ENCODE results near the gene RASAL2.

RASAL2 gene

DNA sequence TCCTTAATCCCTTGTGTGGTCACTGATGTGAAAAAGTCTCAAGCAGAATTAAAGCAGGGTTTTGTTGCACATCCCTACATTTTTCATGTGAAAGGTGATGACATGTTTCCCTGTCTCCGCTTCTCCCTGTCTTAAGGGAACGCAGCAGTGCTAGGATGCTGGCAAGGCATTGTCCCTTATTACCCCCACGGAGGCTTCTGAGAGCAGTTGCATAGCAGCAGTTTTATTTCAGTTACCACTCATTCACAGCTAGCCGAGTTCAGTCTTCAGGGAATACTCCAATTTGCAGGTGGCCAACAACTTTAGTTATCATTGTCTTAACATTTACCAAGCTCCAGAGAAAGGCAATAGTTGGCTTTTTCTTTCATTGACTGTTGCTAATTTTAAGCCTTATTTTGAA, 313.8 kb downstream of the RASAL2 start:
- DNase-seq: no peak

GRCh38 chr1:178408871-178409270, 315.0 kb downstream of the RASAL2 start:
- DNase-seq: no peak

DNA sequence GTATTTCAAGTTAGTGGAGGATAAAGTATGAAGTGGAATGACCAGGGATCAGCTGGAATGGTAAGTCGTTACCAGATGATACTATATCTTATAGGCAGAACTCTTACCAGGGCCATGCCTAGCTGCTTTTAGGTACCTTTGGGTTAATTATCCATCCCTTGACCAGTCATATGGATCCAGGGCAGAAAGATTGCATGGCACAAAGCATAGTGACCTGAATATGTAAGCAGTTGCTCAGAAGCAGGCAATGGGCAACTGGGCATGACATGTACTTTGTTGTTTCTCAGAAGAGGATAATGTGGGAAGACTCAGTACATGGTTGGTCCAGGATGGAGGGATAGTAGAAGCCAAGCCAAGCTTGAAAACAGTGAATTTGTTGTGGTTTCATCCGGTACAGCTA, 315.6 kb downstream of the RASAL2 start:
- DNase-seq: no peak

DNA sequence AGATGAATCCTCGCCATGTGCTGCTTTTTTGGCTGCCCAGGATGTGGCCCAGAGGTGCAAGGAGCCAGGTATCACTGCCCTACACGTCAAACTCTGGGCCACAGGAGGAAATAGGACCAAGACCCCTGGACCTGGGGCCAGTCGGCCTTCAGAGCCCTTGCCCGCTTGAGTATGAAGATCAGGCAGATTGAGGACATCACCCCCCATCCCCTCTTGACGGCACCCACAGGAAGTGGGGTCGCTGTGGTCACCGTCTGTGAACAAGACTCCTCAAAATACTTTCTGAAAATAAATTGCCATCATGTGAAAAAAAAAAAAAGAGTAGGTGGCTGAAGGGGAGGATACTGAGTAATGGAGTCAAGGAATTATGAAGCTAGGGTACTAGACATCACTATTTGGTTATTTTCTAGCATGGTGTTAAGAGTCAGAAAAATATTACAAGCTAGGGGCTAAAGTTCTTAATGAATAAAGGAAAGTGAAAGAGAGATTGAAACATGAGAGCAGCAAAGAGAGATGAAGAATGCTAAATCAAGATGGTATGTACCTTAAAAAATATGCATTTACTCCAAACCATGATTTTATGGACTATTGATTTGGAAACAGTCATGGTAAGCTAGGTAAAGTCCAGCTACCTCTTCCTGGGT, 318.0 kb downstream of the RASAL2 start:
- DNase-seq: no peak

DNA sequence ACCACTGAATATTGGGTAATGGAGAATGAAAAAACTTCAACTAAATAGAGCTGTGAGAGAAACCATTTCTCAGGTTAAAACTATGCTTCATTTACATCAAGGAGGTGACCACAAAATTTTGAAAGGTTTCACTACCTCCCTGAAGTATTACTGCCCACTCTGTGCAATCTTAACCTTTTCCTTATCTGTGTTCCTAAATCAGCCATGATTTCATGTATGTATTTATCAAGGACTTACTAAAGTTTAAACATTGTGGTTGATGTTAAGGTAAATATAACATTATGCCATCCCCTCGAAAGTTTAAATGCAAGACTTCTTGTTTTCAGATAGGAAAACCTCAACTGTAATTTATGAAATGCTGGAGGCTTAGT, 318.5 kb downstream of the RASAL2 start:
- DNase-seq: no peak

DNA sequence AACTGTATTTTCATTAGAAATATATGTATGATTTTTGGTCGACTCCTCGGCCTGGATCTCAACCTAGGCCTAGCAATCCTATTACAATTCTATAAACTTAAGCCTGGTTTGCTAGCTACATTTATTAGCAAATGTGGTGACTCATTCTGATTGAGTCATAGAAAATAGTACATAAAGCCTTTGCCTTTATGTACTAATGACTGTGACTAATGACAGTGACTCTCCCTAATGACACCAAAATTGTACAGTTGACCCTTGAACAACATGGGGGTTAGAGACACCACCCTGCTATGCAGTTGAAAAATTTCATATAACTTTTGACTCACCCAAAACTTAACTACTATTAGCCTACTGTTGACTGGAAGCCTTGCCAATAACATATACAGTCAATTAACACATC, 324.0 kb downstream of the RASAL2 start:
- DNase-seq: no peak

- DNase-seq: no peak
Measured at GRCh38 chr1:178418284-178418955, 324.5 kb downstream of the RASAL2 start.

DNA sequence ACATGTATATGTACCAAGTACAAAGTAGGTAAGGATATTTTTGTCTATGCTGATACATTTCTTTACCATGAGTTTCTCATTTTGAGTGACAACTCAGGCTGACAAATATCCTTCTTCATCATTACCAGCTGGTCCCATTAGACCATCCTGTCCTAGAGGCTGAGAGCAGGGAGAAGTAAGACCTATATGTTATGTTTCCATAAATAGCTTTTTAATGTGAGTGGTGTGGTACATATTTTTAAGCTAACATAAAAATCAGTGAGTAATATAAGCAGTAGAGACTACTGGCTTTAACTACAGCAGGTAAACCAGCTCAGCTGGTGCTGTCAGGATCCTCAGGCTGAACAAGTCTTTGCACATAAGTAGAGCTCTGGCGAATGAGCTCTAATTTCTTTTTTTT, 340.5 kb downstream of the RASAL2 start:
- DNase-seq: no peak

DNA sequence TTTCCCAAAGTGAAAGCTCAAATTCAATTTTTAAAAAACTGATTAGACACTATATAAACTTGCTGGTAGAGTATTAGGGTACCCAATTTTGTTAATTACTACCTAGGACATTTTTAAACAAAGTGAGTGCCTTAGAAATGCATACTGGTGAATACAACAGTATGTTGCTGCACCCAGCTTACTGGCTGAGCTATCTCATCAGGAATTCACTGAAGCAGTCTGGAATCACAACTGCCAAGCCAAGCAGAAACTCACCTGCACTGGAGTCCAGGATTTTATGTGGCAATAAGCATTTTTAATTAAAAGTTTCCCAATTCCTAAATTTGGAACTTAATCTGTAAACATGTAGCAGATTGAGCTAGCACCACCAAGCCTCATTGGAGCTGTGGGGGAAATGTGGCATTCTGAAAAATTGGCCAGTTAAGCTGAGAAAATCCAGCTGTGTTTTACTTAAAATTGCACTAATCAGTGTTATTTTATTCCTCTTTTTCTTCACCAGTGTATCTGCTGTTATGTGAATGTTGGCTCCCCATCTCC, 341.1 kb downstream of the RASAL2 start:
- DNase-seq: no peak

DNA sequence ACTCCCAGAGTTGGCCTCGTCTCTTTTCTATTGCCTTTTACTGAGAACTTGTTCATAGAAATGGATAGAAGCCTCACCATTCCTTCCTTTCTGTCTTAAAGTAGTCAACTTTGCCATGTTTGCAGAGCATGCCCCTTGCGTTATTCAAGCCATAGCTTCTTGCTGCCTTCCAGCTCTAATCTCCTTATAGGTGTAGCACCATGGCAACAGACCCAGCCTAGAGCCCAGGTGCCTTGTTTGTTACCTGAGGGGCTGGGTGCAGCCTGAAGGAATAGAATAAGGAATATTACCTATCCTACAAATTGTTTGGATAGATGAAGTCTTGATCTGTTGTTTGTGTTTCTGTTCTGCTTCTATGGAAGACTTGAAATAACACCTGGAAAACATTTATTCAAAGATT, 343.0 kb downstream of the RASAL2 start:
- no peak for DNase-seq

DNA sequence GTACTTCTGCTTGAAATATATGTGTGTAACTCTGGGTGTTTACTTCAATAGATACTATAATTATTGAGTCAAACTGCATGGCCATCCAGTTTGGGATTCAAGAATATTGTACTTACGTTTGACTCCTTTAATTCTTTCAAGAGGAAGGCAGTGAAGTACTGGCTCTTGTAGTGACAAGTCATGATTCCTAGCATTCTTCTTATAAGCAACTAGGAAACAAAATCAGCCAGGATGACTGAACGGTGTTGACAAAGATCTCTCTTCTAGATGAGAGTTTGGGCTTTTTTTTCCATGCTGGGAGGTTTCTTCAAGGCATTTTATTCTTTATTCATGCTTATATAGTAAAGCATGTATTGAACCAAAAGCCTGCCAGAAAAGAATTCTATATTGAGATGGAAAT, 344.5 kb downstream of the RASAL2 start:
- DNase-seq: no peak

DNA sequence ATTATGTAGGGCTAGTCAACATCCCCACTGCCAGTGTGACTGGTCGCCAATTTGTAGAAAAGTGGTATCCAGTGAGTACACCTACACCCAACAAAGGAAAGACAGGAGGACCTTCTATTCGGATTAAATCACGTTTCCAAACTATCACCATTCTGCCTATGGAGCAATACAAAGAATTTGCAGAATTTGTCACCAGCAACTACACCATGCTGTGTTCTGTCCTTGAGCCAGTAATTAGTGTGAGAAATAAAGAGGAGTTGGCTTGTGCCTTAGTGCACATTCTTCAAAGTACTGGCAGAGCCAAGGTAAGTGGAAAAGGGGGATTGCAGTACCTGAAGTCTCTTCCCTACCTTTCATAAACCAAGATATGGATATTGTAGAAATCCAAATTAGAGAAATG, 349.0 kb downstream of the RASAL2 start:
- no peak for DNase-seq

GRCh38 chr1:178450871-178451270, 357.0 kb downstream of the RASAL2 start:
- DNase-seq: no peak

GRCh38 chr1:178451529-178451928, 357.6 kb downstream of the RASAL2 start:
- no peak for DNase-seq

GRCh38 chr1:178452013-178452412, 358.1 kb downstream of the RASAL2 start:
- DNase-seq: no peak

- no peak for DNase-seq
Measured at GRCh38 chr1:178456472-178456871, 362.6 kb downstream of the RASAL2 start.

GRCh38 chr1:178457651-178458050, 363.7 kb downstream of the RASAL2 start:
- no peak for DNase-seq

DNA sequence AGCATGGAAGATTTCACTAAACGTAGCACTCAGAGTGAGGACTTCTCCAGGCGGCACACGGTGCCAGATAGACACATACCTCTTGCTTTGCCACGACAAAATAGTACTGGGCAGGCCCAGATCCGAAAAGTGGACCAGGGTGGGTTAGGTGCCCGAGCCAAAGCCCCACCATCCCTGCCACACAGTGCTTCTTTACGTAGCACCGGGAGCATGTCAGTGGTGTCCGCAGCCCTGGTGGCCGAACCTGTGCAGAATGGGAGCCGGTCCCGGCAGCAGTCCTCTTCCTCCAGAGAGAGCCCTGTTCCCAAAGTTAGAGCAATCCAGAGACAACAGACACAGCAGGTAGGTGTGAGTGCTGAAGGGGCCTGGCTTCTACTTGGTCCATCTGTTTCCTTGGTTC, 364.3 kb downstream of the RASAL2 start:
- DNase-seq: no peak

GRCh38 chr1:178461104-178461503, 367.2 kb downstream of the RASAL2 start:
- DNase-seq: no peak

DNA sequence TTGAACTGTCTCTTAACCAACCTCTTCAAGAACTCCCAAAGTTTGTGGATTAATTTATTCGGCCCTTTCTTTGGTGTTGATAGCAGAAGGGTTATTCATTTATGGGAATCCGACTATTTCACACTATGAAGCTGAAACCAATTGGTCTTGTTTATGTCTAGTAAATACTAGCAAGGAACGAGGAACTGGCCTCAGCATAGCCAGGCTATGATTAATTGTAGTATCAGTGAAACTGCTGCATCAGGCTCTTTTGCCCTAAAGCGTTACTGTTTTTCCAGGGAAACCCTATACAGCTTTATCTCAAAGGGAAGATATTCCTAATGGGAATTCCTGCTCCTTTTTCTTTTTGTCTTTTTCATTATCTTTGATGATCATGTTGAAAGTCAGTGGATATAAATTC, 367.8 kb downstream of the RASAL2 start:
- no peak for DNase-seq

DNA sequence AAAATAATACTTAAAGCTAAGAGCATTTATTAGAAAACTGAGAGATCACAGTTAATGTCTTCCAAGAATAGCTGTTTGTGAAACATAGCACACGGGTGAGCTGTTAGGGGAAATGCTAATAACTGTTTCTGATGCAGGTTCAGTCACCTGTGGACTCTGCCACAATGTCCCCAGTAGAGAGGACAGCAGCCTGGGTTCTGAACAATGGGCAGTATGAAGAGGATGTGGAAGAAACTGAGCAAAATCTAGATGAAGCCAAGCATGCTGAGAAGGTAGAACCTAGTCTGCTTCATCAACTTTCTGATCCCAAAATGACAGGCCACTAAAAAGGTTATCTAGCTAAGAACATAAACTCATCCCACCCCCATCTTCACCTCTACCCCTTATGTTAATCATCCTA, 370.2 kb downstream of the RASAL2 start:
- DNase-seq: no peak

GRCh38 chr1:178464566-178464965, 370.7 kb downstream of the RASAL2 start:
- DNase-seq: no peak

GRCh38 chr1:178465011-178465410, 371.1 kb downstream of the RASAL2 start:
- DNase-seq: no peak

DNA sequence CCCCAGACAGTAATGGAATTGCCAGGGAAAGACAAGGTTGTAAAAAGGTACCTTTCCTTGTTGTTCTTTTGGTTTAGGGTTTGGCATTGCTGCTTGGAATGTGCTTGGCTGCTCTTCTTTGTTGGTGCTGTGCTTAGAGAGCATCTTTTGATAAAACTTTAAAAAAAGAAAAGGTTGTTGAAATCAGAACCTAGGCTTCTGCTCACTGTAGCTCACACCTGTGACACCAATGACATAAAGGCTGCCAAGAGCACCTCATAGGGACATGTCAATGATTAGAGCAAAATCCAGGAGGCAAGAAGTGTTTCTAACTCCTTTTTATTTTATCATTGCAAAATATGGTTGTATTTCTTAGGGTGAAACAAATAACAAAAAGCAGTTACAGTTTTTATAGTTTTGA, 373.9 kb downstream of the RASAL2 start:
- DNase-seq: no peak

- no peak for DNase-seq
Measured at GRCh38 chr1:178470411-178470960, 376.6 kb downstream of the RASAL2 start.

All from NK-92 treated with Interleukin-12 subunit alpha and Interleukin-12 subunit beta, amount 100 ng/mL, for 24 hours (cell line).